Stomach (tissue), 9 donors: Measurements from ENCODE around the gene ADH7. TPM values are rescaled to one million over a fixed set of nuclear protein-coding genes. Genes with fewer than 3 reads are reported as not detected.

Experiments
- DNase-seq, 2 donors: peaks; one replicate each; pipeline versions ENCODE4 v3.0.0 to v3.0.0-alpha.2; 2013 to 2019
- H3K27ac ChIP-seq, 5 donors: fragments of 200-600 bp in 4 of 5; sonication (generic) in 4 of 5; one replicate each; pipeline ENCODE4 v1.5.1; 2013 to 2019; ENCODE audit warnings: mild to moderate bottlenecking in 1 of 5, moderate library complexity in 1 of 5
- H3K27me3 ChIP-seq, 3 donors: fragments of 200-600 bp; sonication (generic); one replicate each; pipeline ENCODE4 v1.5.1; 2017 to 2019; ENCODE audit warnings: mixed run types in 1 of 3
- H3K36me3 ChIP-seq, 4 donors: fragments of 200-600 bp; sonication (generic); 1 replicate in 3 of 4; 2 replicates in 1 of 4; pipeline ENCODE4 v1.5.1; 2016 to 2019
- H3K4me1 ChIP-seq, 4 donors: fragments of 200-600 bp; sonication (generic); one replicate each; pipeline ENCODE4 v1.5.1; 2016 to 2019
- H3K4me3 ChIP-seq, 4 donors: fragments of 200-600 bp; sonication (generic) in 3 of 4; one replicate each; pipeline ENCODE4 v1.5.1; 2016 to 2019; ENCODE audit warnings: mild to moderate bottlenecking in 1 of 4
- H3K9me3 ChIP-seq, 4 donors: fragments of 200-600 bp; sonication (generic); one replicate each; pipeline ENCODE4 v1.5.1; 2016 to 2019
- CTCF ChIP-seq, 7 experiments: fragments of 450-650 bp in 4 of 7; fragments of 200-600 bp in 3 of 7; sonication (generic) in 3 of 7; IDR thresholded peaks; one replicate each; pipeline ENCODE4 v1.5.1; 2016 to 2019; ENCODE audit warnings: antibody characterized with exemption in 7 of 7, control low read depth in 2 of 7, mild to moderate bottlenecking in 1 of 7
- EP300 ChIP-seq: sonication (generic); formaldehyde crosslinking; IDR thresholded peaks from one replicate; pipeline ENCODE4 v1.6.1; 2017; ENCODE audit warnings: antibody characterized with exemption
- POLR2A ChIP-seq, 4 donors: fragments of 450-650 bp; IDR thresholded peaks; one replicate each; pipeline ENCODE4 v1.6.1; 2016; ENCODE audit warnings: antibody characterized with exemption in 4 of 4, control low read depth in 2 of 4, mild to moderate bottlenecking in 1 of 4, moderate library complexity in 1 of 4
- POLR2AphosphoS5 ChIP-seq, 3 donors: sonication (generic); formaldehyde crosslinking; IDR thresholded peaks; one replicate each; pipeline ENCODE4 v1.6.1; 2016; ENCODE audit warnings: antibody characterized with exemption in 3 of 3
- WGBS, 5 donors: extraction: QIAGEN DNeasy Blood & Tissue Kit in 3 of 5; methylation state at CpG; one replicate each; pipeline versions ENCODE4 v1.1.5 to v1.1.7; 2013 to 2018; 5-methylcytosine and 5-hydroxymethylcytosine counted together
- intact Hi-C: fragments of 100-400 bp; cut with DNase I; formaldehyde crosslinking; loops from one replicate; pipeline ENCODE4 v1.15.1; 2023; ENCODE audit warnings: low total_unique reads
- polyA plus RNA-seq, 3 donors: library from polyadenylated mRNA; stranded (reverse); fragments of 200-250 nt; gene quantifications; one replicate each; pipeline ENCODE4 v1.2.3, GENCODE V29; 2013
- total RNA-seq, 5 donors: library from RNA; depleted of rRNA; stranded (reverse); fragments of >200 nt; gene quantifications; one replicate each; pipeline versions ENCODE4 v1.1.0 to v1.2.3, GENCODE V29; 2014 to 2016
- donor health status: healthy with polysubstance abuse.
- donor health status: Bipolar disorder and iron deficiency.
- donor health status: healthy.

The ADH7 gene
- total and polyA plus RNA-seq, 8 donors, result 1.2 to 84.2 (median 4.7) TPM; not detected in 1

DNA sequence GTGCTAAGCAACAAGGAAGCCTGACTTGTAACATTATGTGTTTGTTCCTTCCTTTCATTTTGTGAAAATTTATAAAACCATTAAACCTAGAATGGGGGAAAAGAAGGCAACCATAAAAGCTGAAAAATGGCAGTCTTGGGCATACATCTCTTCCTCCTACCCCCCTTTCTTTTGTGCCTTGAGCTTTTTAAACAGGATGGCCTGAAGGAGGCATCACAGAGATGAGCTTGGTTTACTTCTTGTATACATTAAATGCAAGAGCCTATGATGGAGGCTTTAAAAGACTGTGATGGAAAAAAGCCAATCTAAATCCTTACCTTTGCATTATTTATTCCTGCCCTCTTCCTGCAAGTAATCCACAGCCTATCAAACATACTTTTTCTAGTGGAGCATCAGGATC, 36.2 kb upstream of the ADH7 start:
- H3K4me3 ChIP-seq, result no peak overlapping the region
- no peak for TF ChIP-seq EP300
- TF ChIP-seq POLR2A (IDR thresholded peaks at IDR 0.05), result no peak
- TF ChIP-seq CTCF (IDR thresholded peaks at IDR 0.05), result no peak
- no peak for TF ChIP-seq POLR2AphosphoS5 (IDR thresholded peaks at IDR 0.05)
- intact Hi-C loops, result no loop called here
- no peaks in the 10 kb centered on the region for H3K36me3 ChIP-seq
- no peaks in the 10 kb centered on the region for H3K9me3 ChIP-seq
- H3K27ac ChIP-seq, result no peak overlapping the region
- no peak for DNase-seq
- H3K4me1 ChIP-seq, result no peaks in the 10 kb centered on the region
- H3K27me3 ChIP-seq, result no peaks in the 10 kb centered on the region

GRCh38 chr4:99468889-99469288, 33.7 kb upstream of the ADH7 start:
- intact Hi-C loops, result loop anchor here (10.0 kb wide), 1 partner anchor 344 kb away; no protein-coding TSS in a partner anchor
- H3K36me3 ChIP-seq, result no peaks in the 10 kb centered on the region
- 67 to 92% (median 89%) methylated on average over 1 of the region's 1 CpG for WGBS, 5 donors
- no peaks in the 10 kb centered on the region for H3K27me3 ChIP-seq
- H3K4me1 ChIP-seq, result no peaks in the 10 kb centered on the region
- no peaks in the 10 kb centered on the region for H3K9me3 ChIP-seq
- H3K27ac ChIP-seq, result no peak overlapping the region
- no peak overlapping the region for H3K4me3 ChIP-seq
- no peak for DNase-seq
- no peak for TF ChIP-seq CTCF (IDR thresholded peaks at IDR 0.05)

DNA sequence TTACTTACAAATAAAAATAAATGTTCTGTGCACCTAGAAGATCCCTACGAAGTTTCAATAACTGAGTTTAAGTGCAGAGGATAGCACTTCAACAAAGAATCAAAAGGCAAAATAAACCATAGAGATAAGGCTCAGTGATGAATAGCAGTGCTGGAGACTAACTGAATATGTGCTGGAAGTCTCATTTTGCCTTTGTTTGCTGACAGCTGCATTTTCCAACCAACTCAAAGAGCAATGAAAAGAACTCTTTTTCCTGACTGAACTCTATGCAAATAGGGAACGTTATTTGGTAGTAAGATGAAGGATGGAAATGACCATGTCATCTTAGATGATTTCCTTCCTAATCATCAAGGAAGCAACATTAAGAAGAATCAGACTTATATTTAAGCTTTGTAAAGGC, 32.7 kb upstream of the ADH7 start:
- no peaks in the 10 kb centered on the region for H3K4me1 ChIP-seq
- H3K36me3 ChIP-seq, result no peaks in the 10 kb centered on the region
- WGBS, 5 donors, result 48 to 62% (median 51%) methylated on average over 2 of the region's 2 CpGs
- H3K27ac ChIP-seq, result no peak overlapping the region
- H3K9me3 ChIP-seq, result no peaks in the 10 kb centered on the region
- TF ChIP-seq EP300 (no peak), POLR2AphosphoS5 (IDR thresholded peaks at IDR 0.05) (no peak), POLR2A (IDR thresholded peaks at IDR 0.05) (no peak), CTCF (IDR thresholded peaks at IDR 0.05) (no peak)
- no peaks in the 10 kb centered on the region for H3K27me3 ChIP-seq
- no peak overlapping the region for H3K4me3 ChIP-seq
- no peak for DNase-seq
- intact Hi-C loops, result loop anchor here (10.0 kb wide), 1 partner anchor 343 kb away; no protein-coding TSS in a partner anchor

DNA sequence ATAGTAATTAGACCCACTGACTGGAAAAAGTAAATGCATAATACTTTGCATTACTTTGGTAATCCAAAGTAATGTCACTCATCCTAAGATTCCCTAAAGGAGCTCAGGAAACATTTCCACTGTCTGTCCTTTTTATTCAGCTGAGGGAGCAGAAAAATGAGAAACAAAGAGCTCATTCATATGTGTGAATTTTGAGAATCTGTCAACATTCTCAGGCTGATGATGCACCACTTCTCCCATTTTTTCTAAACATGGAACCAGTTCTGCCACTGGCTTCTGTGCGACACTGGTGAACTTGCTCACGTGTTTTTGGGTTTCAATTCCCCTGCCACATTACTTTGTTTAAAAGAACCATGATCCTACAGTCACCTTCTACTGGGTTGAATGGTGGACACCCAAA, 28.4 kb upstream of the ADH7 start:
- 70 to 82% (median 81%) methylated on average over 2 of the region's 2 CpGs for WGBS, 5 donors
- intact Hi-C loops, result loop anchor here (10.0 kb wide), 1 partner anchor 339 kb away; no protein-coding TSS in a partner anchor
- no peak for DNase-seq
- H3K4me3 ChIP-seq, result no peak overlapping the region
- H3K27me3 ChIP-seq, result no peaks in the 10 kb centered on the region
- H3K27ac ChIP-seq, result no peak overlapping the region
- no peaks in the 10 kb centered on the region for H3K36me3 ChIP-seq
- H3K9me3 ChIP-seq, result no peaks in the 10 kb centered on the region
- TF ChIP-seq POLR2A (IDR thresholded peaks at IDR 0.05), result no peak
- TF ChIP-seq CTCF (IDR thresholded peaks at IDR 0.05), result no peak
- TF ChIP-seq EP300, result no peak
- TF ChIP-seq POLR2AphosphoS5 (IDR thresholded peaks at IDR 0.05), result no peak
- peaks cover 0 to 7% (median 0%) of the 10 kb centered on the region in 4 donors for H3K4me1 ChIP-seq
